ENCODE measurements around the gene HSPB2.
"Not testable (repeated sequence)": the region's sequence is repeated elsewhere in the genome, so short reads cannot be mapped to it uniquely, and the experiment has no call there.

GRCh38 chr11:111885053-111885452 is 27.5 kb upstream of the HSPB2 start:
- not testable (repeated sequence) for TF ChIP-seq ZFX (IDR thresholded peaks at IDR 0.05); CTCF (conservative IDR thresholded peaks at IDR 0.05)
